ENCODE measurements around the gene TMEM176A. TPM values are rescaled to one million over a fixed set of nuclear protein-coding genes. Genes with fewer than 3 reads are reported as not detected.

The TMEM176A gene
- total and polyA plus RNA-seq, 2 of the 8 experiments (the other 6 are each of a cell fraction or from before 2014, with no cell fraction given): 1.3 to 1.5 TPM

- CTCF ChIA-PET (ENCODE audit: partially characterized antibody): no interaction called here
- Histone ChIP-seq H2AK5ac (ENCODE audit: low read depth, low read length) (no peak overlapping the region), H3K4me2 (ENCODE audit: insufficient read depth in 1 of 2, low read depth in 2 of 2, low read length in 2 of 2) (no peak overlapping the region), H3K36me3 (ENCODE audit: control insufficient read depth in 2 of 4, insufficient read depth in 4 of 4, low read length in 3 of 4) (no peaks in the 10 kb centered on the region), H3K18ac (ENCODE audit: extremely low read depth, low read length) (no peak overlapping the region), H2BK15ac (ENCODE audit: low read length) (no peak overlapping the region), H3K4ac (replicated peaks; ENCODE audit: insufficient read length, low read depth, low read length) (no peak overlapping the region), H3K79me1 (ENCODE audit: low read depth, low read length) (no peaks in the 10 kb centered on the region; the same call in 1 of the 2 replicates), H3K9ac (replicated peaks in 1 of 4; ENCODE audit: extremely low read depth in 1 of 4, low read depth in 3 of 4, low read length in 3 of 4) (no peak overlapping the region), H2BK12ac (ENCODE audit: low read depth, low read length) (no peak overlapping the region), H4K8ac (ENCODE audit: extremely low read depth, insufficient read depth, low read length) (no peak overlapping the region), H3K4me1 (replicated peaks in 1 of 4; ENCODE audit: control insufficient read depth in 3 of 4, insufficient read depth in 4 of 4, low read length in 3 of 4) (no peaks in the 10 kb centered on the region), H2BK20ac (ENCODE audit: low read length) (no peak overlapping the region), H3K23ac (ENCODE audit: insufficient read length) (no peak overlapping the region), H2BK120ac (replicated peaks; ENCODE audit: low read depth, low read length) (no peak overlapping the region), H3K56ac (replicated peaks; ENCODE audit: insufficient read length, low read depth, low read length) (no peak overlapping the region), H3K27me3 (replicated peaks in 1 of 4; ENCODE audit: control insufficient read depth in 3 of 4, extremely low read depth in 1 of 4, insufficient read depth in 3 of 4, low read length in 3 of 4) (no peaks in the 10 kb centered on the region; a peak in 1 of 7 replicates), H2BK5ac (ENCODE audit: low read depth, low read length) (no peak overlapping the region), H3K4me3 (ENCODE audit: extremely low read depth in 1 of 4, insufficient read depth in 2 of 4, low read depth in 3 of 4, low read length in 4 of 4) (no peak overlapping the region), H3K27ac (ENCODE audit: low read depth, low read length) (no peak overlapping the region), H3K9me3 (ENCODE audit: insufficient read depth in 2 of 2, low read depth in 1 of 2, low read length in 1 of 2) (no peaks in the 10 kb centered on the region; a peak in 1 of 4 replicates), H3K14ac (ENCODE audit: insufficient read length) (no peak overlapping the region), H2AFZ (ENCODE audit: low read length) (no peak overlapping the region), H4K5ac (ENCODE audit: insufficient read length, low read depth, low read length) (no peak overlapping the region), H4K91ac (replicated peaks; ENCODE audit: insufficient read length, low read length) (no peak overlapping the region), H3K79me2 (ENCODE audit: control insufficient read depth in 1 of 2, insufficient read depth in 2 of 2, low read length in 2 of 2) (no peaks in the 10 kb centered on the region), H3K23me2 (ENCODE audit: low read depth, low read length) (no peaks in the 10 kb centered on the region), H4K20me1 (replicated peaks in 1 of 2; ENCODE audit: control insufficient read depth in 1 of 2, insufficient read depth in 2 of 2, low read length in 2 of 2) (no peaks in the 10 kb centered on the region)
- DNase-seq (ENCODE audit: low read depth in 1 of 2, low spot score in 2 of 2) (no peak), FAIRE-seq (no peak)
- POLR2A ChIA-PET (ENCODE audit: partially characterized antibody): no interaction called here
- WGBS, 2 experiments (ENCODE audit: extremely low coverage in 1 of 2, insufficient coverage in 1 of 2, insufficient read length in 1 of 2, insufficient replicate concordance in 2 of 2, low coverage in 1 of 2, low lambda C conversion rate in 2 of 2, missing lambda C conversion rate in 1 of 2): 69% methylated on average over 1 of the region's 1 CpG; no CpG with 5 or more reads in 1 of the 2 experiments
- TF ChIP-seq NRF1 (IDR thresholded peaks at IDR 0.05; ENCODE audit: low read depth, low read length) (no peak), EZH2 (IDR thresholded peaks at IDR 0.05; ENCODE audit: low read depth, low read length, severe bottlenecking) (no peak), YY1 (IDR thresholded peaks at IDR 0.05; ENCODE audit: low read depth, low read length) (no peak), SIRT6 (IDR thresholded peaks at IDR 0.05; ENCODE audit: low read length) (no peak), KDM1A (IDR thresholded peaks at IDR 0.05; ENCODE audit: borderline replicate concordance, low read length) (no peak), CREB1 (IDR thresholded peaks at IDR 0.05) (no peak), SP4 (IDR thresholded peaks at IDR 0.05; ENCODE audit: low read length) (no peak), SIX5 (IDR thresholded peaks at IDR 0.05; ENCODE audit: low read depth, low read length) (no peak), CBX5 (IDR thresholded peaks at IDR 0.05; ENCODE audit: low read depth, low read length) (no peak), JUND (IDR thresholded peaks at IDR 0.05; ENCODE audit: low read length) (no peak), BACH1 (IDR thresholded peaks at IDR 0.05; ENCODE audit: low read length) (no peak), BCL11A (IDR thresholded peaks at IDR 0.05; ENCODE audit: low read depth in 2 of 2, low read length in 2 of 2) (no peak), NANOG (IDR thresholded peaks at IDR 0.05; ENCODE audit: insufficient read depth, low read depth, low read length, poor library complexity, severe bottlenecking) (no peak), EGR1 (IDR thresholded peaks at IDR 0.05; ENCODE audit: borderline replicate concordance, low read depth, low read length) (no peak), MAFK (IDR thresholded peaks at IDR 0.05; ENCODE audit: low read depth, low read length) (no peak), SIN3A (conservative IDR thresholded peaks at IDR 0.05 in 1 of 2, IDR thresholded peaks at IDR 0.05 in 1 of 2; ENCODE audit: low read depth in 1 of 2, low read length in 2 of 2) (no peak)
Observed at GRCh38 chr7:150829426-150829825, 28.9 kb downstream of the TMEM176A start.
